HEK293T (cell line): ENCODE results near the gene MBNL2.

Experiments
- CTCF ChIA-PET: fragments of 350-600 bp; formaldehyde crosslinking; extraction: SDS; loops from one replicate; lab custom pipeline; 2021; ENCODE audit warnings: antibody characterized with exemption, inconsistent platforms; lab: Yijun Ruan, JAX
- POLR2A ChIA-PET: fragments of 350-600 bp; formaldehyde crosslinking; extraction: SDS; loops from one replicate; lab custom pipeline; 2020; ENCODE audit warnings: antibody characterized with exemption, inconsistent platforms; lab: Yijun Ruan, JAX
- DNase-seq: peaks from one replicate; pipeline ENCODE4 v3.0.0; 2012; ENCODE audit warnings: mixed read lengths; ENCODE audit errors: extremely low spot score
- ARNT ChIP-seq: fragments of 450-650 bp; IDR thresholded peaks from 2 replicates; pipeline ENCODE4 v1.6.1; 2017; ENCODE audit warnings: mild to moderate bottlenecking
- BHLHE40 ChIP-seq: fragments of 450-650 bp; IDR thresholded peaks from 2 replicates; pipeline ENCODE4 v1.6.1; 2016; ENCODE audit warnings: mild to moderate bottlenecking, moderate library complexity, borderline replicate concordance
- CTBP1 ChIP-seq: fragments of 450-650 bp; IDR thresholded peaks from 2 replicates; pipeline ENCODE4 v1.6.1; 2016; ENCODE audit warnings: borderline replicate concordance
- ELF4 ChIP-seq: fragments of 450-650 bp; IDR thresholded peaks from 2 replicates; pipeline ENCODE4 v1.6.1; 2017; ENCODE audit warnings: antibody characterized with exemption
- FOXA1 ChIP-seq: fragments of 450-650 bp; IDR thresholded peaks from 2 replicates; pipeline ENCODE4 v1.6.1; 2016; ENCODE audit warnings: mild to moderate bottlenecking
- FOXK2 ChIP-seq: fragments of 450-650 bp; IDR thresholded peaks from 2 replicates; pipeline ENCODE4 v1.6.1; 2016; ENCODE audit warnings: mild to moderate bottlenecking
- FOXM1 ChIP-seq: fragments of 450-650 bp; IDR thresholded peaks from 2 replicates; pipeline ENCODE4 v1.6.1; 2017; ENCODE audit warnings: mild to moderate bottlenecking, borderline replicate concordance
- HDGF ChIP-seq: fragments of 450-650 bp; IDR thresholded peaks from 2 replicates; pipeline ENCODE4 v1.6.1; 2017; ENCODE audit warnings: antibody characterized with exemption, borderline replicate concordance
- L3MBTL2 ChIP-seq: fragments of 450-650 bp; conservative IDR thresholded peaks from 2 replicates; pipeline ENCODE4 v1.6.1; 2016; ENCODE audit warnings: mild to moderate bottlenecking
- LEF1 ChIP-seq: fragments of 450-650 bp; IDR thresholded peaks from 2 replicates; pipeline ENCODE4 v1.6.1; 2017; ENCODE audit warnings: mild to moderate bottlenecking, borderline replicate concordance
- NFRKB ChIP-seq: fragments of 450-650 bp; IDR thresholded peaks from 2 replicates; pipeline ENCODE4 v1.6.1; 2016; ENCODE audit warnings: mild to moderate bottlenecking, moderate library complexity
- PKNOX1 ChIP-seq: fragments of 450-650 bp; IDR thresholded peaks from 2 replicates; pipeline ENCODE4 v1.6.1; 2016
- SP1 ChIP-seq: fragments of 450-650 bp; IDR thresholded peaks from 2 replicates; pipeline ENCODE4 v1.6.1; 2017
- SUZ12 ChIP-seq: fragments of 450-650 bp; IDR thresholded peaks from 2 replicates; pipeline ENCODE4 v1.6.1; 2016; ENCODE audit warnings: mild to moderate bottlenecking
- TARDBP ChIP-seq: fragments of 450-650 bp; IDR thresholded peaks from 2 replicates; pipeline ENCODE4 v1.6.1; 2016
- ZNF384 ChIP-seq: fragments of 450-650 bp; IDR thresholded peaks from 2 replicates; pipeline ENCODE4 v1.6.1; 2016

Gene MBNL2

GRCh38 chr13:97253581-97254293, 31.6 kb downstream of the MBNL2 start:
- DNase-seq: no peak
- ChIA-PET CTCF (no interaction called here), POLR2A (no interaction called here)
- TF ChIP-seq LEF1 (no peak), BHLHE40 (no peak), L3MBTL2 (no peak), TARDBP (no peak), PKNOX1 (no peak), ELF4 (no peak), FOXK2 (no peak), HDGF (no peak), SP1 (no peak), NFRKB (no peak)

- no peak for DNase-seq
- ChIA-PET POLR2A (interaction anchor here (1.6 kb wide), 2 partner anchors 31 to 44 kb away, joined by 4 to 6 read pairs; no protein-coding TSS in a partner anchor), CTCF (no interaction called here)
- TF ChIP-seq PKNOX1 (no peak), ARNT (no peak), TARDBP (no peak), FOXM1 (no peak), FOXA1 (no peak), ELF4 (no peak), ZNF384 (no peak), HDGF (no peak), L3MBTL2 (no peak), CTBP1 (no peak), BHLHE40 (no peak), LEF1 (no peak), FOXK2 (no peak)
These were observed 32.7 kb downstream of the MBNL2 start for GRCh38 chr13:97254816-97255215.

GRCh38 chr13:97255515-97256021, 33.4 kb downstream of the MBNL2 start:
- ChIA-PET POLR2A (interaction anchor here (1.6 kb wide), 2 partner anchors 31 to 44 kb away, joined by 4 to 6 read pairs; no protein-coding TSS in a partner anchor), CTCF (interaction anchor here (1.4 kb wide), 1 partner anchor 43 kb away, joined by 5 read pairs; no protein-coding TSS in a partner anchor)
- no peak for DNase-seq
- no peak for TF ChIP-seq NFRKB
- no peak for TF ChIP-seq SP1

- CTCF ChIA-PET: interaction anchor here (1.4 kb wide), 1 partner anchor 43 kb away, joined by 5 read pairs; no protein-coding TSS in a partner anchor
- DNase-seq: no peak
- POLR2A ChIA-PET: no interaction called here
- TF ChIP-seq HDGF: no peak
- no peak for TF ChIP-seq LEF1
- TF ChIP-seq ARNT: no peak
- peak; percentile 77 for TF ChIP-seq CTBP1
These were observed 34.2 kb downstream of the MBNL2 start for GRCh38 chr13:97256343-97256783.

GRCh38 chr13:97257228-97257755, 35.2 kb downstream of the MBNL2 start:
- DNase-seq: peak; percentile 16
- no peak for TF ChIP-seq HDGF
- TF ChIP-seq BHLHE40: no peak
- no peak for TF ChIP-seq TARDBP
- no peak for TF ChIP-seq SP1
- TF ChIP-seq ELF4: no peak
- no peak for TF ChIP-seq CTBP1
- no peak for TF ChIP-seq ZNF384
- TF ChIP-seq L3MBTL2: no peak
- no peak for TF ChIP-seq SUZ12
- POLR2A ChIA-PET: no interaction called here
- CTCF ChIA-PET: no interaction called here

GRCh38 chr13:97257800-97258799, 36.0 kb downstream of the MBNL2 start:
- POLR2A ChIA-PET: interaction anchor here (0.6 to 1.7 kb wide), 2 partner anchors 35 to 36 kb away, joined by 3 to 5 read pairs; partner anchors contain the start of gene MBNL2
- DNase-seq: peak; percentile 50
- TF ChIP-seq FOXA1: no peak
- no peak for TF ChIP-seq SUZ12
- TF ChIP-seq ELF4: no peak
- TF ChIP-seq SP1: no peak
- no peak for TF ChIP-seq FOXM1

More at GRCh38 chr13:97257800-97258799, 36.0 kb downstream of the MBNL2 start:
- CTCF ChIA-PET: no interaction called here
